Stimulated activated CD4-positive, alpha-beta T cell treated with anti-CD3 and anti-CD28 coated beads, Interleukin-15, amount 100 ng/mL, for 1 hour (primary cell): Measurements from ENCODE around the gene HEBP1.

Source experiments
- DNase-seq, 2 donors: peaks; one replicate each; pipeline ENCODE4 v3.0.0-alpha.2; 2020; ENCODE audit warnings: low read depth in 1 of 2, low spot score in 1 of 2

The HEBP1 gene

DNA sequence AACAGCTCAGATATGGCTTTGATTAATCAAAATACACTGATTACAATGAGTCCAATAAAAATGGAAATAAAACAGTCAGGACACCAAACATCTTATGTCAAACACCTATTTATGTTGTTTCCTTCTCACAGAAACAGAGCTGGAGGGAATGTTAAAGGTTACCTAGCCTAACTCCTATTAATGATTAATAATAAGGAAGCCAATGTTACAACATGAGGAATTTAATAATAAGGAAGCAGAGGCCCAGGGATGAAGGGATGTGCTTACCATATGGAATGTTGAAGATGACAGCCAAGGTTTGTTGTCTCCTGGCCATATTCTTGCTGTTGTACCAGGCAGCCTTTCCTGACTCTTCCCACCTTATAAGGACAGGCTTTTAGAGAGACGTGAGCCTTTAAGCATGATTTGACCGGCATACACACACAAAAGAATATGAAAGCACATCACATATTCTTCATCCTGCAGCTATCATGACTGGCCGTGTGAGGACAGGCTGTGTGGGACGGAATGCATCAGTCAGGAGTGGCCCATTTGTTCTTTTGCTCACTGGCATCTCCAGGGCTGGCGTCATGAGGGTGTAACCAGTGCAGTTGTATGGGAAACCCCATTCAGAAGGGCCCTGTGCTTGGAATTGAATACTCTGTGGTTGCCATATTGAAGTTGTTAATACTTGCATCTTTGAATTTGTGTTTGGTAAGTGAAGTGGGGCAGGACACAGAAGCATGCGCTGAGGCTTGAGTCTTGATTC is 45.0 kb downstream of the HEBP1 start:
- no peak for DNase-seq

DNA sequence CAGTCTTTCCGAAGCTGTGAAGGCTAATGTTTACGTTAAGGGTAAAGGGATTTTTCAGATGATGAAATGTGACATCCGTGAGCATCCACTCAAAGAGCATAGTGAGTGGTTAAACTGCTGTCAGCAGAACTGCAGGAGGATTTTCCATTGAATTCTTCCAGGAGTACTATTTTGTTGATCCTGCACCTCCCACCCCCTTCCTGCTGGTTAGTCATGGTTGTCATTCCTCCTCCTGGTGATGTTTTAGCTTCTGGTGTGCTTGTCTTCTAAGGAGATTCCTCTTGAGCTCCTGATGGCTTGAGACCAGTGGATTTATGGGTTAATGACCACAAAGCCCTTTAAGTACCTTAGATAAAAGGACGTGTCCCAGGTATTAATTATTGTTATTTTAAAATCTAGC is 45.7 kb downstream of the HEBP1 start:
- no peak for DNase-seq

DNA sequence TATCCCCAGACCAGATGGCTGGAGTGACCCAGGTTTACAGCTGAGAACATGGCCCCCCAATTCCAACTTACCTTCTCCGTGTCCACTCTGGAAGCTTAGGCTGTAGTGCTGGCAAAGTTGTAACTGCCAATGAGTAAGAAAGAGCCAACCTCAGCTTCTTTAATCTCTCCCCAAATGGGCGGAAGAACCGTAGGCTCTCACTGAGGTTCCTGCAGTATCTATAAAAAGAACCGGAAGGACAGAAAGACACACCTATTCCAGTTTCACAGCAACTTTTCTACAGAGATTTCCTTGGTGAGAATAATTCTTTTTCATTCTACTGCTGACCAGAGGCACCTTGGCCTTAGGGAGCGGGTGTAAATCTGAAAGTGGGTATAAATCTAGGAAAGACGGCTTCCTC is 48.0 kb downstream of the HEBP1 start, which contains the start of gene GPRC5D:
GPRC5D (minus strand) TSS at position 135 of the 400 bp plus-strand sequence. CDS start 1,786 bp downstream, outside the sequence.
- no peak for DNase-seq

DNA sequence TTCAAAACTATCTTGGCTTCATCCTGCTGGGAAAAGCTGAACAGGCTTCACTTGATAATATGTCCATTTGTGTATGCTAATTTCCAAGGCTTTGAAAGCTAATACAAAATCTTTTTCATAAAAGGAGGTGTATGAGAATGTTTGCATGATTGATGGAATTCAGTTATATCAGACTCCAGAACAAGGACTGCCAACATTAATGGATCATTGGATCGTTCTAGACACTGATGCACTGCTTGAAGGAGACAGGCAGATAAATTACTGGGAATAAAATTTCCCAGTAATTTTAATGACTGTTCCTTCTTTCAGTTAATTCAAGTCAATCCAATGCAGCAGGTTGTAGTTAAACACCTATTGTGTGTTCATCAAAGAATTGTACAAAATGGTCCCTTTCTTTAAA is 48.6 kb downstream of the HEBP1 start:
- DNase-seq: no peak

DNA sequence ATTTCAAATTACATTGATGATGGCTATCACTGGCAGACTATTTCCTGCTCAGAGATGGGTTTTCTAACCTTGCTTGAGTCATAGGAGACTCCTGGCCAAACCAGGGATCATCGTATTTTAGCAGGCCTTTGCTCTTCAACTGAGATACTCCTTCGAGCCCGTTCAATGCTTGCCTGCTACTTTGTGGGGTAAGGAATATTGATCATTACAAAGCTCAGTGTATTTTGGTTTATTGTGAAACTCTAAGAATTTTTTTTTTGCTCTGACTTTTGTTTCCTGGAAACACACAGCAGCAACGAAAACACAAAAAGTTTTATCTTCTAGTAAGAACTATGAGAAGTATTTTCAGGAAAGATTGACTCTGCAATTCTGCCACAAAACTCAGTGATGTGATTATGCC is 52.2 kb downstream of the HEBP1 start:
- DNase-seq: no peak

DNA sequence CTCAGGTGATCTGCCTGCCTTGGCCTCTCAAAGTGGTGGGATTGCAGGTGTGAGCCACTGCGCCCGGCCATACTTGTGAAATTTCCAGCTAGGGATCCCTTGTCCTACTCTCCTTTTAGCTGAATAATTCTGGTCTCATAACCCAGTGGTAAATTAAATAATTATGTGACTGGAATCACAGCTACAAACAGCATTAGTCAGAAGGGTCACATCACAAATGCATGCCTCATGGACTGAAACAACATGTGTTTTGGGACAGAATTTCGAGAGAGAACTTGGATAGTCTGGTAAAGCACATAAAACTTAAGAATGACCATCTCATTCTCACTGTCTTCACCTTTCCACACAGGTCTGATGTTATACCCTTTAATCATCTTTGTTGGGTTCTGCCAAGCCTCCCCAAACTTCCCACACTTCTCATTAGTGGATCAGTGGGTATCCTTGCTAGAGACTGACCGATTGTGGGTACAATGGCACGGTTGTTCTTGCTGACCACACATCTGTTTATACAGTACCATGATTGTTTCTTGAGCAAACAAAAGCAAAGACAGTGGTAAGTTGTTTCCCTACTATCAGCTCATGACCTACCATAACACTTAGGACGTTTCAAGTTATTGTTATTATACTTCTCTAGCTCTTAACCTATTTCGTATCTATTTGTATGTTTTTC is 53.2 kb downstream of the HEBP1 start:
- DNase-seq: no peak

DNA sequence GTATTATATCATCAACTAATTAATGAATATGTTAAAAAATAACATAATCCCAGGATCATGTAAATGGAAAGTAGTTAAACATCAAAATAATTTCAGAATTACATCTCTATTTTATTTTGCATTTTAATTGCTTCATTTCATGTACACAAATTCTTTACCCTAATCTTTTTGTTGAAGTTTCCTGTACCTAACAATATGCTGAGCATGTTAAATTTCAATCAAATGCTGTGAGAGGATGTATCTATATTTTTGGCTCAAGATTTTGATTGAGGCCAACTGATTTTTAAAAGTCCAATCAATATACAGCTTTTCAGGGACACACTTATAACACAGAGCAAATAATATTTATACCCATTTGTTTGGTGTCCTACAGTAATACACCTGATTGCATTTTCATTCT is 54.5 kb downstream of the HEBP1 start:
- DNase-seq: no peak

DNA sequence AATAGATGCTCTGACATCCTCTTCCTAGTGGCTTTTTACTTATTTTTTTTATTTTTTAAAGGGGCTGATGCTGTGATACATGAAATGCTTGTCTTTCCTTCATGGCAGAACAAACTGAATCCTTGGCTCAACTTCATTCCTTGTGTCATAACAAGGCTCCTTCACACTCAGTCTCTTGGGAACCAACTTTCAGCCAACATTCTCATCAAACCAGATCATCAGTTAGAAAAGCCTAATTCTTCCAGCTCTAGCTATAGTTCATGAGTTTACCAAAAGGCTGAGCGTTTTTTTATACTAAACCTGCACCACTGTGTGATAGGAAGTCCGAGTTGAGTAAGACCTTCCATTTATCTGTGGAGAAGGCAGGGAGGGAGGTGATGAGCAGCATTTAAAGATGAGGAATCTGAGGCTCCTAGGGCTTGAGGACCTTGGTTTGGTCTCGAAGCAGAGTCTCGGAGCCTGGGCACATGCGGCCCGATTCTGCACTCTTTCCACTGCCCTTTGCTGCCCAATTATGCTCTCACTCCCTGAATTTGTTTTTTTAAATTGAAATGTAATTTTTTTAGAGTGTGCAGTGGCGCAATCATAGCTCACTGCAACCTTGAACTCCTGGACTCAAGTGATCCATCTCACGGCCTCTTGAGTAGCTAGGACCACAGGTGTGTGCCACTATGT is 56.3 kb downstream of the HEBP1 start:
- no peak for DNase-seq

DNA sequence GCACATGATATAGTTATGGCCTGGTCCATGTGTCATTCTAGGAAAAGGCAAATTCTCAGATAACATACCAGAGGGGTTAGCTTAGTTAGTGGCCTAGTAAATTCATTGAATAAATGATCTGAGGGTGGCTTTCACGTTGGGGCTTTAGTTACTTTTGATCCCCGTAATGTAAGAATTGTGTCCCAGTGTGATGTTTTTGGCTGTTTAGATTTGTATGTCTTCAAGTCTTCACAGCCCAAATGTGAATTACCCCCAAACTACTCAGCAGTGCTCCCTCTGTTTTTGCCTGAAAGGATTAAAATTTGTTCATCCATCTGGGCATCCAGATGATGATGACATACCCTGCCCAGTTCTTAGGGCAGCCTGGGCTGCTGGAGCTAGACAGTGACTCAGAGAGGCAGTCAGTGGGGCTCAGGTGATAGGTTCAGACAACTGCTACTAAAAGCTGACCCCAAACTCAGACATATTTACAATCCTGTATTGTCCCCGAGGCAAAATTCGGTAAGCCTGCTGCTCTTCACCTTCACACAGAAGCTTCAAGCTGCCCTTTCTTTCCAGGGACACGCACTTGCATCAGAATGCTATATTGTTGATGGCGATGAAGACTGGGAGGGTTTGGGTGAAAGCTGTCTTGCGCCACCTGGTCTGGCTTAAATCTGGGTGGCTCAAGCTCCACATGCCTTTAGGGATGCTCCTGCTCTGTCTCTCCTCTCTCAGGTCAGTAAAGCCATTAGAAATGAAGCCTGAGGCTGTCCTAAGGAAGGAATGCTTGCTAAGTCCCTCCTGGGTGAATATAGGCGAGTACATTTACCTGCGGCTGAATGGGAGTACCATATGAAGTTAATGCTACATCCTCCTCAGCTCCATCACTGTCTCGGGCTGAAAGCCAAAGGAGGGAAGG is 58.4 kb downstream of the HEBP1 start:
- no peak for DNase-seq

DNA sequence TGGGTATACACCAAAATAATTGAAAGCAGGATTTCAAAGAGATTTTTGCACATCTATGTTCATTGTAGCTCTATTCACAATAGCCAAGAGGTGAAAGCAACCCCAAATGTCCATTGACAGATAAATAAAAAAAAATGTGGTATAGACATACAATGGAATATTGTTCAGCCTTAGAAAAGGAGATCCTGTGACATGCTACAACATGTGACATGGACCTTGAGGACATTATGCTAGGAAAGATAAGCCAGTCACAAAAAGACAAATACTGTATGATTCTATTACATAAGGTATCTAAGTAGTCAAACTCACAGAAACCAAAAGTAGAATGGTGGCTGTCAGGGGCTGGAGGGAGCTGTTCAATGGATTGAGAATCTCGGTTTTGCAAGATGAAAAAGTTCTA is 60.2 kb downstream of the HEBP1 start:
- no peak for DNase-seq

DNA sequence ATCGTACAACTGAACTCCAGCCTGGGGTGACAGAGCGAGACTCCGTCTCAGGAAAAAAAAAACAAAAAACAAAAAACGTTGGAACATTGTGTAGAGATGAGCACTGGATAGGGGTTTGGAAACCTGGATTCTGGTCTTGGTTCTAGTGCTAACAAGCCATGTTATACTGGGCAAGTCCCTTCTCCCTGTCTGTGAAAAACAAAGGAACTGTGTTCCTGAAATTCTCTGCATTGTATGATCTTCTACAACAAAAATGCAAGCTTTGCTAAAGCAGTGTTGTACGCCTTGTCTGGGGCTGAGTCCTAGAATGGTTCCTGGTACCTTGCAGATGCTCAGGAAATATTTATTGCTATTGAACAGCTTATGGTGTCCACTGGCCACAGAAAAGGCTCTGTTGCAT is 61.5 kb downstream of the HEBP1 start:
- no peak for DNase-seq

DNA sequence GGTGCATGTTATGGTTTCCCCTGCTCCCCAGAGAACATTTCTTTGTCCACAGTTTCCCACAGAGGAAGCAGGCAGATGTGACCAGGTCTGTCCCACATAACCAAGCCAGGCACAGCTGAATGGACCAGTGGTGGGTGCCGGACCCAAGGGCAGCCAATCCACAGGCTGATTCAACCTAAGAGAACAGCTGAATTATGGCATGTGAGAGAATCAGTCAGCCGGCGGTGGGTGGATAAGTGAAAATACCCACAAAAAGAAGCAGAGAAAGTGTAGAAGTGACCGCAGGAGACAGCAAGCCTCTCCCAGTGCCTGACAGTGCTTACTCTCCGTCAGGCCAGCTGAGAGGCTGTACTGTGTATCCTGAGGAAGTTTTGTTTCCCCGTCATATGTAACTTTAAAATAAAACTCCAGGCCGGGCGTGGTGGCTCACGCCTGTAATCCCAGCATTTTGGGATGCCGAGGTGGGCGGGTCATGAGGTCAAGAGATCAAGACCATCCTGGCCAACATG is 63.0 kb downstream of the HEBP1 start:
- no peak for DNase-seq

DNA sequence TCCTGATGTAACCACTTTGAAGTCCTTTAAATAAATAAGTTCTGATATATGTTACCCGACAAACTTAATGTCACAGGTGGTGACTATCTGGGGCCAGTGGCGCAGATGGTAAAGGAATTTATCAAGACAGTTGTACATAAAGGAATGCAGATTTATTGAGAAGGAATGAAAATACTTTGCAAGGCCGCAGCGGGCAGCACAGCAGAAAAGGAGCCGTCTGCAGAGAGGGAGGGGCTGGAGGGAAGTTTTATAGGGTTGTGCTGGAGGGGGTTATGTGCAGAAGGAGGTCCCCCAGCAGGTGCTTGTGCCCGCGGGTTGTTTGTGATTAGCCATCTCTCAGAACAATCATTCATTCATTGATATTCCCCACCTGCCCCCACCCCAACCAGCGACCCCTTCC is 65.5 kb downstream of the HEBP1 start:
- DNase-seq: no peak

DNA sequence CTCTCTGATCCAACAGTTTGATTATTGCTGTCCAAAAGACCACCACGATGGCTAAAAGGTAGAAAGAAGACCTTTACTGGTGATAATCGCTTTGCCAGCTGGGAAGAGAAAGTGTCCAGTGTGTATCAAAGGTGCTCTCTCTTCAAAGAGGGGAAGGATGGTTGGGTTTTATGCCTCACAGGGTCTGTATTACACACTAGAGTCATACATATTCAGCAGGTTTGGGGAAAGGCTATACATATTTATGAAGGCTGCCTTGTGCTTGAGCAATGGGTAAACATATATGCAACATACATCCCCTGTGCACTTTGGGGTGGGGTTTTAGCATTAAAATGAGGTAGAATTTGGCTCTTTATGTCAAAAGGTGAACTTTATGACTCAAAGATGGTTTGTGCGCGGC is 66.3 kb downstream of the HEBP1 start:
- no peak for DNase-seq

DNA sequence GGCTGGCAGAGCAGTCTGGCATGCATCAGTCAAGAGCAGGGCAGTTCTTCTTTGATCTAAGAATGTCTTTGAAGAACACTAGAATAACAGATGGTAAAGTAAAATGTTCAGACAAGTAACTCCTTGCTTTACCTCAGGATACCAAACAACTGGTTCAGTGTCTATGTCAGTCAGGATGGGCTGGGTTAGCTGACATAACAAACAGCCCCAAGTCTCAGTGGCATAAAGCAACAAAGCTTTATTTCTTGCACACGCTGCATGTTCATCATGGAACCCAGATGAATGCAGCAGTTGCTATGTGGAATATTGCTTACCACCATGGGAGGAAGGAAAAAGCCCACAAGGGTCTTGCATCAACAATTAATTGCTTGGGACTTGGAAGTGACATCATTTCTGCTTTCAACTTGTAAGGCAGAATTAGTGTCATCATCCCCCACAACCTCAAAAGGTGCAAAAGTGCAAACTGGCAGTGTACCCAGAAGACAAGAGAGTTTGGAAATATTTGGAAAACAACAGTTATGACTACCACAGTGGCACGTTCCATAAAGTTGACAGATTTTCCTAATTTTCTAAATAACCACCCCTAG is 69.3 kb downstream of the HEBP1 start:
- no peak for DNase-seq

DNA sequence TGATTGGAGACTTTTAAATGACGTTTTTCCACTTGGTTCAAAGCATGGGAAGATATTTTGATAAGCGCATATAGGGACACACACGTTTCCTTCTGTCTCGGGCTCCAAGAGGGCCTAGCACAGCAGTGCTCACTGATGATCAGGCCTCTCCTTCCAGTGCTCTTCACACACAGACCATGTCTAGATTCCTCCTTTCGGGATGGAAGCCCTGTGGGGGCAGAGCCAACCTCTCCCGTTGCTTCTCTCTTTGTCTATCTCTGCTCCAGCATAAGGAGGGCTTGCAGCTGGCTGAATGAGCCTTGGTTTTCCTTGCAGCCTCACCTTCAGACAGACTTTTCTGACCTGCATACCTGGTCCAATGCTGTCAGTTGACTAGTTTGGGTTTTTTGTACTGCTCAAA is 70.4 kb downstream of the HEBP1 start:
- no peak for DNase-seq

DNA sequence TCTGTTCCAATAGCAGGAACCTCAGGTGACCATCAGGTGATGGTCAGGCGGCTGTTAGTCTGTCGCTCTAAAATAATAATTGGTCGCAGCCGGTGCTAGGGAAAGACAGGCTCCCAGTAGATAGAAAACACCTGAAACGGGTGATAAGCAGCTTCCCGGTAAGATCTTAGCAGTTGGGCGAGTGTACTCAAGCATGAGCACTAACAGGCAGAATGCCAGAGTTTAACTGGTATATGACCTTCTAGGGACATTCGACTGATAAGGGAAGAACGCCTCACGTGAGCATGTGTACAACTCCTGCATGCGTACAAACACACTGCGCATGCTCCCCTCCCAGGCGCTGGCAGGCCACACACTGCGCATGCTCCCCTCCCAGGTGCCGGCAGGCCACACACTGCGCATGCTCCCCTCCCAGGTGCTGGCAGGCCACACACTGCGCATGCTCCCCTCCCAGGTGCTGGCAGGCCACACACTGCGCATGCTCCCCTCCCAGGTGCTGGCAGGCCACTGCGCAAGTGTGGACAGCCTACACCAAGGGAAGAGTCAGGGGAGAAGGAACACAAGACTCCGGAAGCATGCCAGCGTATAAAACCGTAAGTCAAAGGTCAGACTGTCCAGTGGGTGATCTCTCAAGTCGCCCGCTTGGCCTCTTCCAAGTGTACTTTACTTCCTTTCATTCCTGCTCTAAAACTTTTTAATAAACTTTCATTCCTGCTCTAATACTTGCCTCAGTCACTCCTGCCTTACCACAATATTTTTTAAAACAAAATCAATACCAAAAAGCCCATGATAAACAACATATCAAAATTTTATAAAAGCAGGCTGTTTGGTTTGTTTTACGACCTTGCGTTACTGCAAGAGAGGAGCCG is 72.6 kb downstream of the HEBP1 start:
- DNase-seq: peak in 1 of 2 donors; percentile 29

DNA sequence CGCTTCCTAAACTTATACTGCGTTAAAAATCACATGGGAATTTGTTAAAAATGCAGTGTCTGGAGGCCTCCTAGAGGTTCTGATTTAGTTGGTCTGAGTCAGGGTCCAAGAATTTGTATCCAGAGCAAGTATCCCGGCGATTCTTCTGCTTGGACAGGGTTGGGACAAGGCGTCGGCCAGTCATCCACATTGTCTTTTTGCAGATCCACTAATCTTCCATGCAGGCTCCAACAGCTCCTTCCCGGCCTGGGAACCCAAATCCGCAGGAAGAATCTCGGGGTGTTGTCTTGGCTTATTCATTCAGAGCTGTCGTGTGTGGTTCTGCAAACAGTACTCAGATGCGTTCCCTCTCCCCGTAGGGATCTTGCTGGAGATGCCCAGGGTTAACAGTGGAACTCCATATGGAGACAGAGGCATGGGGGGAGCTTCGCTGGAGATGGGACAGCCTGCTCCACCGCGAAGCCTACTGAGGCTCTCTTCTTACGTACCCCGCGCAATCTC is 73.4 kb downstream of the HEBP1 start:
- DNase-seq: no peak

DNA sequence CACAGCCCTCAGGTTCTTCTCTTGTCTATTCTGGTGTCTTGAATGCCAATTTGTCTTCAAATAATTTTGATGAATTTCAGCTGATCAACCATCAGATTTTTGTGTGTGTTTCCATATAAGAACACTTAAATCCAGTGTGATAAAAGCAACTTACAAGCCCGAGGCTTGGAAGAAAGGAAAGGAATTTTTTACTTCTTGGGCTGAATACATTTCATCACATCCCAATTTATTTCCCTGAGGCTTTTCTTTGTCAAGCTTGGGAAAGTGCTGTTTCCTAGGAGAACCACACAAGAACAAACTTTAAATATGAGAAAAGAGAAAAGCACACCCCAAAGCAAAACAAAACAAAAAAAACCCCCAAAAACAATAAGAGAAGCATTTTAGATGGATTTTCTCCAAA is 74.7 kb downstream of the HEBP1 start:
- no peak for DNase-seq
